B cell (primary cell): ENCODE data around the gene GAST. TPM values are rescaled to one million over a fixed set of nuclear protein-coding genes. Genes with fewer than 3 reads are reported as not detected.

ENCODE experiments used
- ATAC-seq: fragments of 200-7000 bp; cut with Tn5 transposase; one replicate; pipeline ENCODE4 v1.10.0; 2021; ENCODE audit warnings: low read depth, mild to moderate bottlenecking, moderate number of reproducible peaks, moderate library complexity
- CTCF ChIA-PET: fragments of 350-600 bp; sonication (Branson Sonifier 250); formaldehyde crosslinking; loops from one replicate; lab custom pipeline; 2021; ENCODE audit warnings: antibody characterized with exemption, inconsistent platforms; lab: Charles Lee
- POLR2A ChIA-PET: fragments of 350-600 bp; sonication (Branson Sonifier 250); formaldehyde crosslinking; loops from one replicate; lab custom pipeline; 2021; ENCODE audit warnings: antibody characterized with exemption; lab: Charles Lee
- DNase-seq: peaks from one replicate; pipeline ENCODE4 v3.0.0; 2013
- H2AFZ ChIP-seq: 2 replicates; pipeline ENCODE4 v1.6.1; 2012; ENCODE audit warnings: mild to moderate bottlenecking, low read depth, low read length; ENCODE audit not compliant: insufficient read depth, poor library complexity, severe bottlenecking
- H3K27ac ChIP-seq, 2 donors: 1 replicate in 1 of 2; 2 replicates in 1 of 2; pipeline ENCODE4 v1.5.1; 2012 to 2013; ENCODE audit warnings: low read length in 2 of 2, mild to moderate bottlenecking in 2 of 2, moderate library complexity in 1 of 2
- H3K27me3 ChIP-seq, 4 experiments: fragments of 200-600 bp in 1 of 4; sonication (generic) in 1 of 4; replicated peaks in 1 of 4; 1 replicate in 2 of 4; 2 replicates in 2 of 4; pipeline versions ENCODE4 v1.6.1 to v1.7.0; 2013 to 2016; ENCODE audit warnings: low read length in 3 of 4, mild to moderate bottlenecking in 2 of 4, mixed read lengths in 1 of 4, moderate library complexity in 1 of 4; ENCODE audit not compliant: insufficient read depth in 4 of 4, control insufficient read depth in 3 of 4; ENCODE audit errors: control extremely low read depth in 1 of 4
- H3K36me3 ChIP-seq, 2 experiments: replicated peaks in 1 of 2; 1 replicate in 1 of 2; 2 replicates in 1 of 2; pipeline versions ENCODE4 v1.6.1 to v1.7.1; 2013; ENCODE audit warnings: low read length in 1 of 2; ENCODE audit not compliant: insufficient read depth in 2 of 2, control insufficient read depth in 1 of 2; ENCODE audit errors: control extremely low read depth in 1 of 2, extremely low read depth in 1 of 2
- H3K4me1 ChIP-seq, 2 donors: fragments of 200-600 bp in 1 of 2; sonication (generic) in 1 of 2; 1 replicate in 1 of 2; 2 replicates in 1 of 2; pipeline versions ENCODE4 v1.5.1 to v1.6.1; 2013 to 2017; ENCODE audit warnings: low read length in 2 of 2; ENCODE audit not compliant: control insufficient read depth in 2 of 2, insufficient read depth in 2 of 2
- H3K4me2 ChIP-seq: replicated peaks from 2 replicates; pipeline ENCODE3; 2012; ENCODE audit warnings: mild to moderate bottlenecking, low read depth, low read length; ENCODE audit not compliant: poor library complexity, severe bottlenecking
- H3K4me3 ChIP-seq, 5 experiments: fragments of 200-600 bp in 1 of 5; sonication (generic) in 1 of 5; 1 replicate in 3 of 5; 2 replicates in 2 of 5; pipeline versions ENCODE4 v1.5.1 to v1.7.0; 2011 to 2016; ENCODE audit warnings: low read length in 4 of 5, mild to moderate bottlenecking in 4 of 5, low read depth in 2 of 5, control low read depth in 1 of 5, moderate library complexity in 1 of 5; ENCODE audit not compliant: insufficient read depth in 1 of 5; ENCODE audit errors: control extremely low read depth in 1 of 5, extremely low read depth in 1 of 5
- H3K79me2 ChIP-seq: fragments of 200-600 bp; sonication (generic); one replicate; pipeline ENCODE4 v1.6.0; 2016; ENCODE audit warnings: low read length; ENCODE audit not compliant: control insufficient read depth, insufficient read depth
- H3K9ac ChIP-seq: fragments of 200-600 bp; sonication (generic); 2 replicates; pipeline ENCODE4 v1.6.1; 2017; ENCODE audit warnings: mild to moderate bottlenecking, low read length, moderate library complexity
- H3K9me3 ChIP-seq, 3 donors: one replicate each; pipeline versions ENCODE4 v1.6.1 to v1.7.1; 2013; ENCODE audit warnings: low read length in 2 of 3; ENCODE audit not compliant: control insufficient read depth in 2 of 3, insufficient read depth in 1 of 3; ENCODE audit errors: control extremely low read depth in 1 of 3
- H4K20me1 ChIP-seq: 2 replicates; pipeline ENCODE4 v1.6.0; 2012; ENCODE audit warnings: mild to moderate bottlenecking, low read length; ENCODE audit not compliant: insufficient read depth, control insufficient read depth, poor library complexity, severe bottlenecking
- H3K27ac Mint-ChIP-seq: one replicate; pipeline ENCODE4 v1.8.0; 2021; ENCODE audit warnings: mixed read lengths
- H3K27me3 Mint-ChIP-seq: one replicate; pipeline ENCODE4 v1.8.0; 2021; ENCODE audit warnings: mixed read lengths
- H3K4me1 Mint-ChIP-seq: one replicate; pipeline ENCODE4 v1.8.0; 2021; ENCODE audit warnings: mixed read lengths
- H3K4me3 Mint-ChIP-seq: one replicate; pipeline ENCODE4 v1.8.0; 2021; ENCODE audit warnings: mixed read lengths
- H3K9me3 Mint-ChIP-seq: one replicate; pipeline ENCODE4 v1.8.0; 2022; ENCODE audit warnings: mixed read lengths; ENCODE audit not compliant: insufficient read depth
- CTCF ChIP-seq: fragments of 200-600 bp; IDR thresholded peaks from one replicate; pipeline ENCODE4 v1.8.0; 2022; ENCODE audit warnings: antibody characterized with exemption, mild to moderate bottlenecking
- EZH2 ChIP-seq: IDR thresholded peaks from 2 replicates; pipeline ENCODE4 v1.6.1; 2012; ENCODE audit warnings: borderline replicate concordance, low read depth, mild to moderate bottlenecking, moderate library complexity, low read length; ENCODE audit not compliant: insufficient read depth, poor library complexity, severe bottlenecking
- WGBS: methylation state at CpG from one replicate; pipeline ENCODE4 v1.1.5; 2013; ENCODE audit warnings: missing lambda C conversion rate; ENCODE audit not compliant: insufficient coverage; 5-methylcytosine and 5-hydroxymethylcytosine counted together
- intact Hi-C: fragments of 100-400 bp; cut with micrococcal nuclease; formaldehyde crosslinking; loops from one replicate; pipeline ENCODE4 v1.10.0; 2022
- polyA plus RNA-seq: library from polyadenylated mRNA; depleted of rRNA; stranded (reverse); fragments of >200 nt; gene quantifications from 2 replicates; pipeline ENCODE4 v1.2.3, GENCODE V29; 2012
- total RNA-seq, 2 donors: library from RNA; stranded (reverse); fragments of 120-200 nt in 1 of 2; gene quantifications; 1 replicate in 1 of 2; 2 replicates in 1 of 2; pipeline versions ENCODE4 v1.2.3 to v1.2.4, GENCODE V29; 2013 to 2022

The GAST gene
- total and polyA plus RNA-seq, 2 donors (not counting 1 experiment from before 2014, with no cell fraction given) = not detected

GRCh38 chr17:41728056-41728455, 15.9 kb downstream of the GAST start:
- no peak overlapping the region for H3K4me3 Mint-ChIP-seq
- H3K27me3 Mint-ChIP-seq = peaks cover 18% of the 10 kb centered on the region
- 33% methylated on average over 12 of the region's 12 CpGs for WGBS
- H3K79me2 ChIP-seq = no peaks in the 10 kb centered on the region
- no peaks in the 10 kb centered on the region for H4K20me1 ChIP-seq
- intact Hi-C loops = no loop called here
- peaks cover 0 to 7% of the 10 kb centered on the region in 2 donors for H3K4me1 ChIP-seq
- no peak overlapping the region for H3K4me2 ChIP-seq
- H2AFZ ChIP-seq = no peak overlapping the region
- H3K4me1 Mint-ChIP-seq = no peaks in the 10 kb centered on the region
- no peak overlapping the region for H3K27ac Mint-ChIP-seq
- DNase-seq = peak; percentile 26
- TF ChIP-seq EZH2 = no peak
- TF ChIP-seq CTCF = no peak
- no peaks in the 10 kb centered on the region for H3K9me3 Mint-ChIP-seq
- no peak overlapping the region for H3K4me3 ChIP-seq
- no peaks in the 10 kb centered on the region for H3K36me3 ChIP-seq
- ChIA-PET CTCF (no interaction called here), POLR2A (no interaction called here)
- no peak for ATAC-seq
- peaks cover 0 to 16% (median under 1%) of the 10 kb centered on the region in 4 experiments for H3K27me3 ChIP-seq
- H3K9ac ChIP-seq = no peak overlapping the region
- peaks cover 0 to 3% (median 0%) of the 10 kb centered on the region in 3 donors for H3K9me3 ChIP-seq
- no peak overlapping the region for H3K27ac ChIP-seq

GRCh38 chr17:41730479-41730878, 18.3 kb downstream of the GAST start:
- POLR2A ChIA-PET = no interaction called here
- H3K9ac ChIP-seq = no peak overlapping the region
- H3K9me3 ChIP-seq = peaks cover 0 to 6% (median 0%) of the 10 kb centered on the region in 3 donors
- H4K20me1 ChIP-seq = no peaks in the 10 kb centered on the region
- peaks cover 0 to 39% (median 17%) of the 10 kb centered on the region in 4 experiments for H3K27me3 ChIP-seq
- no peak overlapping the region for H3K4me3 ChIP-seq
- peaks cover 29% of the 10 kb centered on the region for H3K27me3 Mint-ChIP-seq
- WGBS = 44% methylated on average over 4 of the region's 4 CpGs
- no peak overlapping the region for H3K27ac Mint-ChIP-seq
- ATAC-seq = no peak
- H3K4me2 ChIP-seq = no peak overlapping the region
- no peak overlapping the region for H3K27ac ChIP-seq
- H3K4me1 Mint-ChIP-seq = peaks cover 9% of the 10 kb centered on the region
- CTCF ChIA-PET = interaction anchor here (0.5 to 3.2 kb wide), 2 partner anchors 70 to 1663 kb away, joined by 3 to 18 read pairs; no protein-coding TSS in a partner anchor
- H3K79me2 ChIP-seq = no peaks in the 10 kb centered on the region
- no peak for DNase-seq
- H3K4me3 Mint-ChIP-seq = no peak overlapping the region
- H3K36me3 ChIP-seq = no peaks in the 10 kb centered on the region
- intact Hi-C loops = loop anchor here (10.0 kb wide), 1 partner anchor 234 kb away; the partner anchor contains the start of gene CNP
- peaks cover 16 to 25% of the 10 kb centered on the region in 2 donors for H3K4me1 ChIP-seq
- H2AFZ ChIP-seq = no peak overlapping the region
- no peak for TF ChIP-seq CTCF
- no peak for TF ChIP-seq EZH2
- no peaks in the 10 kb centered on the region for H3K9me3 Mint-ChIP-seq
